ENCODE measurements around the gene FBXW11. TPM values are rescaled to one million over a fixed set of nuclear protein-coding genes. Genes with fewer than 3 reads are reported as not detected.

The FBXW11 gene
- total and polyA plus RNA-seq, 9 donors, result 20.5 to 73.4 (median 53.0) TPM

- Histone ChIP-seq H3K27ac (no peak overlapping the region), H3K36me3 (no peaks in the 10 kb centered on the region), H3K9me3 (no peaks in the 10 kb centered on the region), H3K27me3 (no peaks in the 10 kb centered on the region), H3K4me3 (no peak overlapping the region), H3K4me1 (ENCODE audit: insufficient read depth) (no peaks in the 10 kb centered on the region)
- 88 to 93% (median 88%) methylated on average over 4 of the region's 4 CpGs for WGBS, 3 donors
- intact Hi-C loops (cut with DNase I), result no loop called here
- no peak for DNase-seq
- TF ChIP-seq CTCF (IDR thresholded peaks at IDR 0.05), result no peak
- no peak for TF ChIP-seq EP300 (IDR thresholded peaks at IDR 0.05)
Observed at GRCh38 chr5:172015346-172015745, 8.9 kb upstream of the FBXW11 start.

GRCh38 chr5:172010278-172010677, 3.8 kb upstream of the FBXW11 start:
- WGBS, 3 donors, result 42 to 45% (median 44%) methylated on average over 2 of the region's 2 CpGs

GRCh38 chr5:172009536-172010270, 3.3 kb upstream of the FBXW11 start:
- Histone ChIP-seq H3K27me3 (no peaks in the 10 kb centered on the region), H3K27ac (no peak overlapping the region), H3K9me3 (no peaks in the 10 kb centered on the region), H3K4me1 (ENCODE audit: insufficient read depth) (peaks cover 5% of the 10 kb centered on the region), H3K36me3 (no peaks in the 10 kb centered on the region), H3K4me3 (no peak overlapping the region)
- DNase-seq, result no peak
- no peak for TF ChIP-seq POLR2A (IDR thresholded peaks at IDR 0.05)
- TF ChIP-seq EP300 (IDR thresholded peaks at IDR 0.05), result no peak
- no peak for TF ChIP-seq CTCF (IDR thresholded peaks at IDR 0.05)
- intact Hi-C loops (cut with DNase I), result loop anchor here in 1 of 4 donors (10.0 kb wide), 1 partner anchor 55 kb away; no protein-coding TSS in a partner anchor
- WGBS, 3 donors, result 61 to 71% (median 63%) methylated on average over 5 of the region's 5 CpGs

More at GRCh38 chr5:172010278-172010677, 3.8 kb upstream of the FBXW11 start:
- no peaks in the 10 kb centered on the region for H3K9me3 ChIP-seq
- no peaks in the 10 kb centered on the region for H3K4me1 ChIP-seq (ENCODE audit: insufficient read depth)
- H3K4me3 ChIP-seq, result no peak overlapping the region
- intact Hi-C loops (cut with DNase I), result no loop called here
- H3K27ac ChIP-seq, result no peak overlapping the region
- no peaks in the 10 kb centered on the region for H3K36me3 ChIP-seq
- no peak for DNase-seq
- H3K27me3 ChIP-seq, result no peaks in the 10 kb centered on the region
- TF ChIP-seq CTCF (IDR thresholded peaks at IDR 0.05) (no peak), POLR2A (IDR thresholded peaks at IDR 0.05) (no peak), EP300 (IDR thresholded peaks at IDR 0.05) (no peak)

GRCh38 chr5:172008689-172009141, 2.3 kb upstream of the FBXW11 start:
- H3K4me3 ChIP-seq, result no peak overlapping the region
- no peaks in the 10 kb centered on the region for H3K27me3 ChIP-seq
- H3K27ac ChIP-seq, result no peak overlapping the region
- H3K9me3 ChIP-seq, result no peaks in the 10 kb centered on the region
- H3K4me1 ChIP-seq (ENCODE audit: insufficient read depth), result peaks cover 5% of the 10 kb centered on the region
- no peaks in the 10 kb centered on the region for H3K36me3 ChIP-seq
- no peak for DNase-seq
- TF ChIP-seq EP300 (IDR thresholded peaks at IDR 0.05), result no peak
- intact Hi-C loops (cut with DNase I), result loop anchor here in 1 of 4 donors (10.0 kb wide), 1 partner anchor 54 kb away; no protein-coding TSS in a partner anchor
- 33 to 43% (median 39%) methylated on average over 6 of the region's 6 CpGs for WGBS, 3 donors

- 30 to 48% (median 30%) methylated on average over 3 of the region's 3 CpGs for WGBS, 3 donors
- intact Hi-C loops (cut with DNase I), result loop anchor here in 1 of 4 donors (10.0 kb wide), 1 partner anchor 53 kb away; no protein-coding TSS in a partner anchor
- Histone ChIP-seq H3K36me3 (no peaks in the 10 kb centered on the region), H3K4me3 (no peak overlapping the region), H3K27me3 (no peaks in the 10 kb centered on the region), H3K4me1 (ENCODE audit: insufficient read depth) (peaks cover 5% of the 10 kb centered on the region), H3K9me3 (no peaks in the 10 kb centered on the region), H3K27ac (no peak overlapping the region)
- TF ChIP-seq POLR2A (IDR thresholded peaks at IDR 0.05) (no peak), EP300 (IDR thresholded peaks at IDR 0.05) (no peak), CTCF (IDR thresholded peaks at IDR 0.05) (no peak)
- no peak for DNase-seq
Observed at GRCh38 chr5:172008111-172008455, 1.6 kb upstream of the FBXW11 start.
